ENCODE measurements around the gene PRR29.
"Not testable (repeated sequence)": the region's sequence is repeated elsewhere in the genome, so short reads cannot be mapped to it uniquely, and the experiment has no call there.

The PRR29 gene

DNA sequence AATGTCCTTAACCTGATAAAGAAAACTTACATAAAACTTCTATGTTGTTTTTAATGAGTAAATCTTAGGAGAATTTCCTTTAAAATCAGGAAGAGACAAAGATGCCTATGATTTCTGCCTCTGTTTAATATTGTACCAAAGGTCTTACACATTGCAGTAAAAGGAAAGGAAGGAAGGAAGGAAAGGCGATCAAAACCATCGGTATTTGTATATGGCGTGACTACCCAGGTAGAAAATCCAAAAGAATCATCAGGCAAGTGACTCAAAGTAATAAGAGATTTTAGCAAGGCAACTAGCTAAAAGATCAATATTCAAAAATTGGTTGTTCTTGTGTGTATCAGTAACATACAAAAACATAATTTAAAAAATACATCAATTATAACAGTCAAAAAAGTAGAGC lies 18.8 kb downstream of the PRR29 start:
- no peak for DNase-seq

DNA sequence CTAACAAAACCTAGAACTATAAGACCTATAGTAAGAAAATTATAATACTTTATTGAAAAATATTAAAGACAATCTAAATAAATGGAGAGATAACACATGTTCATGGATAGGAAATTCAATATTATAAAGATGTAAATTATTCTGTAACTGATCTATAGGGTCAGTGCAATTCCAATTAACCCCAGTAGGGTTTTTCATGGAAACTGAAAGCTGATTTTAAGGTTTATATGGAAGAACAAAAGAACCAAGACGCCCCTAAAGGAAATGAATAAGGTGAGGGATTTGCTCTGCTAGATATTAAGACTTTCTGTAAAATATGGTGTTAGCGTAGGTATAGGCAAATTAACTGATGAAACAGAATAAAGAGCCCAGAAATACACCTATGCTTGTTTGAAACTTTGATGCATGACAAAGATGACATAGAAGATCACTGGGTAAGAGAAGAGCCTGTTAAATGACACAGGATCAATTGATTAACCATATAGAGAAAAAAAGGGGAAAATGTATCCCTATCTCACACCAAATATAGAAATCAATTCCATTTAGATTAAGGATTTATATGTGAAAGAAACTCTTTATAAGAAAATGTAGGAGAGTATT lies 19.3 kb downstream of the PRR29 start:
- no peak for DNase-seq

DNA sequence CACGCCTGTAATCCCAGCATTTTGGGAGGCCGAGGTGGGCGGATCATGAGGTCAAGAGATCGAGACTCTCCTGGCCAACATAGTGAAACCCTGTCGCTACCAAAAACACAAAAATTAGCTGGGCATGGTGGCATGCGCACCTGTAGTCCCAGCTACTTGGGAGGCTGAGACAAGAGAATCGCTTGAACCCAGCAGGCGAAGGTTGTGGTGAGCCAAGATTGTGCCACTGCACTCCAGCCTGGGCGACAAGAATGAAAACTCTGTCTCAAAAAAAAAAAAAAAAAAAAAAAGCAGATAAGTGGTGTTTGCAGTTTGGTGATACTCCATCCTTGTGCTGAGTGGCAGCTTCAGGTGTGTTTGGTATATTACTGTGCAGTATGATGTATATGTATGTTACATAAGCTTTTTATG lies 21.4 kb downstream of the PRR29 start:
- DNase-seq: not testable (repeated sequence)

DNA sequence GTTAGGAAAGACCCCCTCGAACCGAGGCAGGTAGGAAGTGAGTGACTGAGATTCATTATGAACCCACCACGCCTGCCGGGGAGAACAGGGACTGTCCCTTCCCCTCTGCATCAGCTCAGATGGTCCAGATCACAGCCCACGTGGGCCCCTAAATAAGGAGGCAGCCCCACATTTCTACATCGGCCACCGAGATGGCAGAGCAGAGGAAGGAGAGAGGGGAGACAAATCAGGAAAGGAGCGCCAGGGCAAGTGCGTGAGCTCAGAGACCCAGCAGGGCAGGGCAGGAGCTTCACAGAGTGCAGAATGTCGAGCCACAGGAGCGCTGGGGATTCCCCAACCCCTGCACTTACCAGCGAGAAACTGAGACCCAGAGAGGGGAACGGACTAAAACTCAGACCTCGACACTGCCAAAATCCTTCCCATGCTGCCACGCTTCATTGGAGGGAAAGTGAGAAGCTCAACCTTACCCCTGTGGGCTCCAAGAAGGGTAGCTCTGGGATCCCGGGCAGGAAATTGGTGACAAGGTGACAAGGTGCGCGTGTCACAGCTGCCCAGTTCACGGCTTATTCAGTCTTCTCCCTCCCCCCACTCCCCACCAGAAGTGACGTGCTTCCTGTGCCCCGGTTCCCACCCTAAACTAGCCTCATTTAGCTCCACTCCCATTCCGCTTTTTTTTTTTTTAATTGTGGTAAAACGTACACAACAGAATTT lies 22.1 kb downstream of the PRR29 start, which contains the start of gene ICAM2:
Gene ICAM2 (minus strand): TSS at position 578 of the 711 bp plus-strand sequence. CDS start 13,942 bp downstream, outside the sequence.
- peak; percentile 89 for DNase-seq

DNA sequence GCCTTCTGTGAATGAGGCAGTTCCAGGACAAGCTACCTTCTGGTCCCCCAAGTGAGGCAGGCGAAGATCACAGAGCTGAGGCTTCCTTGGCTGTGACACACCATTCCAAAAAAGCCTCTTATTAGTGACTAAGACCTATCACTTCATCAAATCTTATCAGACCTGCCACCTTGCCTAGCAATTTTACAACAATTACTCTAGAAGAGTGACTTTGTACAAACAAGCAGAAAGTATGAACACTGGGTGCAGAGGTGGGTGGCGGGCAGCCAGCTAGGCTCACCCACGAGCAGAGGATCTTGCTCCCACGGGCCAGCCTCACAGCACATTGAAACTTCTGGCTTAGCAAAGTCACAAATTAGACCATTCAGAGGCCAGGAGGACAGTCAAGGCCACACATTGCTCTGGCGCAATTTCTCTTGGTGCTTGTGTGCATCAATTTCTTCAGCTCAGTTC lies 24.5 kb downstream of the PRR29 start:
- no peak for DNase-seq

DNA sequence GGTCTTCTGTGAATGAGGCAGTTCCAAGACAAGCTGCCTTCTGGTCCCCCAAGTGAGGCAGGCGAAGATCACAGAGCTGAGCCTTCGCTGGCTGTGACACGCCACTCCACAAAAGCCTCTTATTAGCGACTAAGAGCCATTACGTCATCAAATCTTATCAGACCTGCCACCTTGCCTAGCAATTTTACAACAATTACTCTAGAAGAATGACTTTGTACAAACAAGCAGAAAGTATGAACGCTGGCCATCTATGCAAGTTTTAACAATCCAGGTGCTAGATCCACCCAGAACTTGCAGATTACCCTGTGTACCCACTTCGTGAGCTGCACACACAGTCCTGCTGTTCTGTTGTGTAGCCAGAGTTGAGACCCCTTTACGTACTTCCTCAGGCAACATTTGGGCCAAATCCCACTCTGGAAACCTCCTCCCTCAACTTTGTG lies 26.1 kb downstream of the PRR29 start:
- DNase-seq: no peak

DNA sequence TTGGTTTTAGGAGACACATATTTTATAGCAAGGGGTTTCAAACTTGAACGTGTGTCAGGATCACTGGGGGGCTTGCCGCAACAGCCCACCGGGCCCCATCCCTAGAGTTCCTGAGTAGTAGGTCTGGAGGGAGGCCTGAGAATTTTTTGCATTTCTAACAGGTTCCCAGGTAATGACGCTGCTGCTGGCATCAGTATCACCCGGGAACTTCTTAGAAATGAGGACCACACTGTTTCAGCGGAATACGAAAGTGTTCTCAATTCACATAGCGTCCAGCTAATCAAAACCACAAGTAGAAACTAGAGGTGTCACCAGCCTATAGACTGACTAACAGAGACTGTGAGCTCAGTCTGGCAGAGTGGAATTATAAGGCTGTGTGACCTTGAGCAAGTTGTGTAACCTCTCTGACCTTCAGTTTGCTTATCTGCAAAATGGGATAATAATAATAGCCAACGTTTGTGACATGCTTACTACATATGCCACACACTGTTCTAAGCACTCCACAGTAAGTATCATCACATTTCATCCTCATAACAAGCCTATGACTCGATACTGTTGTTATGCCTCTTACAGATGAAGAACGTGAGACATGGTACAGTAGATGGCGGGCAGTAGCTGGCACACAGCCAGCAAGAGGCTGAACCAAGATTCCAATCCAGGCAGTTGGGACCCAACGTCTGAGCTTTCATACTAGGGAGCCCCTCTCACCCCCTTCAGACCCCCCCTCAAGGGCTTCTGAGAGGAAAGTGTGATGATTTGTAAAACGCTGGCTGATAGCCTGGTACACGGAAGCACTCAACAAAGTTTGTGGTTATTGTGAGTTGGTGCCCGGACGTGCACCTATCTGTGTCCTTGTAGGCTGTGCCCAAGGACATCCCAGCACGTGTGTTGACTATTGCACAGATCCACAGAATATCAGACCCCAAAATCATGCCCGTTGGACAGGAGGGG lies 26.9 kb downstream of the PRR29 start:
- peak; percentile 48 for DNase-seq

DNA sequence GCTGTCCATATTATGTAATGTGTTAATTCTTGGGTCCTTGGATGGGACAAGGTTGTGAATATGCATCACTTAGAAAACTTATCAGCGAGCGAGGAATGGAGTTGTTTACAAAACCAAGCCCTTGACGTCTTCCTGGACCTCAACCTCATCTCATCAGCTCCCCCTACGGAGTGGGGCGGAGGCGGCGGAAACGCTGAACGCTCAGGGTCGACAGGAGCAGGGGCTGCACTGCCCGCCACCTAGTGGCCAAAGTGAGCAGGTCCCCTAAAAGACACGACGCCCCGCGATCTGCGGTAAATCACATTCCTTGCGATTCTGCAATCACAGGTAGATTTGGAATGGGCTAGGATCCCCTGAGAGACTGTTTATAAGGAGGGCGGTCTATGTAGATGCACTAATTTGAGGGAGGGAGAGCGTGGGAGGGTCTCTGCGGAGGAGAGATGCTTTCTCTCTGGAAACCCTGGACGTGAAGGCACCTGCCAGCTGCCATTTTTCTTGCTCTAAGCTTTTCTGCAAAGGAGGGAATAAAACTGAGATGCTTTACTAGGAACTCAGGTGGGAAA lies 27.7 kb downstream of the PRR29 start:
- DNase-seq: peak; percentile 93

DNA sequence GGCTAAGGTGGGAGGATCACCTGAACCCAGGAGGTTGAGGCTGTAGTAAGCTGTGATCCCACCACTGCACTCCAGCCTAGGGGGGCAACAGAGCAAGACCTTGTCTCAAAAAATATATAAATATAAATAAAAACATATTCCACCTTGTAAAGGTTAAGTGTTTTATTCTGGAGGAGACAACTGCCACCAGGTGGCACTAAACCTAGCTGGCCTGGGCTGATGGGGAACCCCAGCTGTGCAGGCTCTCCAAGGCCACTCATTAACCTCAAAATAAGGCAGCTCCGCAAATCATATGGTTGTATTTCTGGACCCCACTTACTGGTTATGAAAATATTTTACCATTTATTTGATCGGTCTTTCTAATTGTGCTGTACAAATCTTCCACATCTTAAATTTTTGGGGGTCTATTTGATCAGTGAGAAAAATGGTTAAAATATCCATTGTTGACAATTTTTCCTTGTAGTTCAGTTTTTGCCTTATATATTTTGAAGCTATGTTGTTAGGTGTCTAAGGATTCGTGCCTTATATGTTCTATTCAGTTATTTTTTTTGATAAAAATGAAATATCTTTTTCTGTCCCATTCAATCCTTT lies 30.8 kb downstream of the PRR29 start:
- peak; percentile 74 for DNase-seq

DNA sequence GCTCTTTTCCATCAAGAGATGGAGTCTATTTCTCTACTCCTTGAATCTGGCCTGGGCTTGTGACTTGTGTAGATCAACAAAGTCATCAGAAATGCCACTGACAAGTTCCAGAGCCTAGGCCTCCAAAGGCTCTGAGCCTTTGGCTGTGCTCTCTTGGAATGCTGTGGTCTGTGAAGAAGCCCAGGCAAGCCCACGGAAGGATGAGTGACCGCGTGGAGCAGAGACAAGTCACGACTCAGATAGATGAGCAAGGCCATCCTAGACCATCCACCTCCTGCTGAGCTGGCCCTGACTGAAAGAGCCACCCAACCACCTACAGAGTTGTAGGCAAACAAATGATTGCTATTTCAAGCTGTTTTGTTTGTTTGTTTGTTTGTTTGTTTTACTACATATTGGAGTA lies 33.9 kb downstream of the PRR29 start:
- DNase-seq: no peak

DNA sequence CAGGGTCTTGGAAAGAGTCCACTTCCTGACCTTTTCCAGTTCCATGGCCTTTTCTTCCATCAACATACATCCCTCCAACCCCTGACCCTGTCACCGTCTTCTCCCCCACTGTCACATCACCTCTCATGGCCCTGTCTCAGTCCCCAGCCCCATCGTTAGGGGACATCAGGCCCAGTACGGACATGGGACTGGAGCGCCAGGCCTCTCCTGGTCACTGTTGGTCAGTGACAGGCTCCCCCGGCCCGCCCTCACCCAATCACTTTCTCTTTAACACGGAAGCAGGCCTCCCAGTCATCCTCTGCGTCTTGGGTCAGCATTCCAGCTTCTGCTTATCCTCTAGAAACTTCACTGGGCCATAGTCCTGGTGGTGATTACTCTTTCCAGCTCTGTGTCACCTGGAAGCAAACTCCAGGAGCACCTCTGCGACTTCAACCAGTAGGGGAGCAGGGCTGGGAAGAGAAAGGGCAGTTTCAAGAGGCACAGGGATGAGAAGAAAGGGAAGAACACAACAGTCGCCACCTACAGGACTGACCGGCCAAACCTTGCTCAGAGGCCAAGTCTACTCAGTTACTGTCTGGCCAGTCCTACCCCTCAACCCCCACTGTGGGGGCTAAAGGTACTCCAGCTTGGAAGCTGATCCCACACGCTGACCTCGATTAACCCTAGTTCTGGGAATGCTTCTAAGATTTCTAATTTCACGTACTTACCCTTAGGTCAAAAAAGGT lies 38.2 kb downstream of the PRR29 start:
- DNase-seq: no peak

DNA sequence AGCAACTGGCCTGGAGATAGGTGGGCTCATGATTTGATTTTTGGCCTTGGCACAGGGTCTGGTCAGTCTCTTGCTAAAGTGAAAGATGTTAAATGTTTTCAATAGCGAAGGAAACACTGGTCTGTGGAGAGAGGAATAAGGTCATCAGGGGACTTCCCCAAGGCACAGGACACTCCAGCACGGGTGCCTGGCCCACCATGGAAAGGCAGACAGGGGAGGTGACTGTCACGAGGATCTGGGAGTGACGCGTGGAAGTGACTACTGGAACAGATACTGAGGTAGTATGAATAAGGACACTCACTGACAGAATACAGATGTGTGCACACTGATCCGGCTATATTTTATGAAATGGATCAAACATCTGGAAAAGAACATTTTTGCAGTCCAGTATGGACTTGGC lies 39.0 kb downstream of the PRR29 start:
- DNase-seq: no peak

DNA sequence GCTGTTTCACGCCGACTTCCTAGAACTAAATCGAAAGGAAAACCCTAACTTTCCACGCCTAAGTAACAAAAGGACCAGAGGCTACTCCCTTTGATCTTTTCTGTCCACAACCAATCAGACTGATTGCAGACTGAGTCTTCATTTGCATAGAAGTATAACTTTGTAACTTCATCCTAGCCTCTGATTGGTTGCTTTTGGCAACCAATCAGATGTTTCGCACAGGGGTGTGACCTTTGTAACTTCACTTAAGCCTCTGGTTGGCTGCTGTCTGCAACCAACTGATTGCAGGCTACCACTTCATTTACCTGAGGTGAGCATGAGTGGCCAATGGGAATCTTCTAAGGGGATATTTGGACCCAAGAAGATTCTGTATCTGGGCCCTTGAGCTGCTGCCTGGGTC lies 39.7 kb downstream of the PRR29 start:
- DNase-seq: no peak

DNA sequence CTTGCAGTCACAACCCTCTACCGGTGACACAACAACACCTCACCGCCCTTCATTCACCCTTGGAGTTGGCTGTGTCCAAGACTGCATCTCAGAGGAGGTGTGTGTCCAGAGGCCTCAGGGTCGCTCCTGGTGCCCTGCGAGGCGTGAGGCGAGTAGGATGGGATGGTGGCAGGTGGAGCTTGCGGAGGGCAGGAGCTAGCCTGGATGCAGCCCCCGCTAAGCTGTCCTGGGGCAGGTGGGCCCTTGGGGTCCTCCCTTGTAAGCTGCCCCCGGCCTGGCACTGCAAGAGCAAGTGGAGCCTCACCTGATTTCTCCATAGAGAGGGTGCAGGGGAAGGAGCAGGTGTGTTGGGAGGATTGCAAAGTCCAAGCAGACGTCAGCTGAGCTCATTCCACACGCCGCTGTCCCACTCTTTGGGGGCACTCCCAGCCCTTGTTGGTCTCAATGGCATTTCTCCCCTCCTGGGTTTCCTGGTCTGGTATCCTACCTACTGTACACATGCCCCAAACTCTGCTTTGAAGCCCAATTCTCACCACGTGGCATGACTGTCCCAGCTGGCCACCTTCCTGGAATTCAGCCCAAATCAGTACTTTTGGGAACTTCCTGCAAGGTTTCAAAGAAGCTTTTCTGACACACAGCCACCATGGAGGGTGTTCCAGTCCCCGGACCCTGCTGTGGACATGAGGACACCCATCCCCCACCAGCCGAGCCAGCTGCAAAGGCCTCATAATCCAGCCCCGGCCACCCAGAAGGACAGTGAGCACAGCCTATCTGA lies 40.4 kb downstream of the PRR29 start:
- no peak for DNase-seq

DNA sequence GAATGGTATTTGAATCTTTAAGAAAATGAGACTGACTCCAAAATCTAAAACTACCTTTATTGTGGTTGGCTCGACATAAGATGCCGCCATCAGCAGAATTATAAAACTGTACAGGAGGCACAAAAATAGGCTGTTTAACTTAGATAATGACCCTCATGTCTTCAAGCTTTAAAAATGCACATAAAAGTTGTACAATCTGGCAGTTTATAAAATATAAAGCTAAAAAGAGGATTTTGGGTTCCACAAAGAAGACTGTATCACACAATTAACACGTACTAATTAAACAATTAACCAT lies 40.9 kb downstream of the PRR29 start:
- no peak for DNase-seq

DNA sequence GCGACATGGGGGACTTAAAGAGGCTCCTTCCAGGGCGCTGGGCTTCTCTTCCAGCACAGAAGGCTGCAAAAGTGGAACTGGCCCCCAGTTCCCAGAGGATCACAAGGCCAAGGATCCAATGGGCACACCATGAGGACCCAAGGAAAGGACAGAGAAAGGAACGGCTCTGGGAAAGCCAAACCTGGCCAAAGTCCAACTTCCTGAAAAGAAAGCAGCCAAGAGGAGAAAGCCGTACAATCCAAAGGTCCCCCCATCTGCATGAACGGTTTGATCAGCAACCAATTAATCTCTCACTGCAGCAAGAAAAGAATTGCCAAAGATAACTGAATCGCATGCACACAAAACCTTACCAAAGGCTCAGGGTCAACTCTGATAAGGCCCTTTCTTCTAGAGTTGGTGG lies 42.1 kb downstream of the PRR29 start:
- DNase-seq: no peak

DNA sequence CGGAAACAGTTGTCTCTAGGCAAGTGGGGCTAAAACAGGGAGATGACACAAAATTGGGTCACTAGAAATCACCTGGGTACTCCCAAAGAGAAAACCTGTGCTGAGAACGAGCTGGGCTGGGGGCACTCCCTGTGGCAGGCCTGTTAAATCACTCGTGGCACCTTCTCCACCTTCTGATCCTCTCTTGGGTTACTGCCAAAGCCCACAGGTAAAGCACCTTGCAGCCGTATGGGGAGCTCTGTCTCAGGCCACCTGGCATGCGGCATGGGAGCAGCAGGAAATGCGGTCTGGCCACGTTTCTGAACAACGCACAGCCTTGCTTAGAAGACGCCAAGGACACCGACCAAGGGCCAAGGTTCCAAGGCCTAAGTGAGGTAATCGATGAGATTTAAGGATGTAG lies 43.8 kb downstream of the PRR29 start:
- no peak for DNase-seq

DNA sequence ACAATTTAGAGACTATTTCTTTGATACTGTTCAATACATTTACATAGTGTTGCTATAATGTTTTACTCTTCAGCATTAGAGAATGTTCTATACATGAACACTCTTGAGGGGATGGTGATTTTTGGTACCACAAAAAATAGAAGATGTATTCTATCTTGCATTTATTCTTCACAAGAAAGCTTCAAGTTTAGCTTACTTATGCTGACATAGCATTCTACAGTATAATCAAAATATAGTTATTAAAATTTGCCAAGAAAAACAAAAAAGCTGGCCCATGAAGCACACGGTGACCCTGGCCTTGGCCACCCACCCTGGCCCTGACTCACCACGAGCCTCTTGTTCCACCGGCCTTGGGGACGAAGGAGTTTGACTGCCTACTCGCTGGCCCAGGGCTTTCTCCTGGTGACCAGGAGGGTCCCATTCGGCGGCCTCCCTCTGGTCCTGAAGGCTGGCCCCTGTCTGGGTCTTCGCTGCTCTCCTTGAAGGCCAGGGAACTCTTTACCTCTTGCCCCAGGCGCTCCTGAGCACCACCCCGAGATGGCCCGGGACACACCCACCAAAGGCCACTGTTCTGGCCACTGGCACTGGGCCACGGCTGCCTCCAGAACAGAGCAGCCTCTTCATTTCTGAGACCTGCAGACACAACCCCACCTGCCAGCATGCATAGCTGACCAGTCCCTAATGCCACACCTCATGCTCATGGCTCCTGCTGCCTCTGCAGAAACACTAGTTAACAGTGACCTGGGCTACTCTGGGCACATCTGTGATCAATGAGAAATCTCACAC lies 44.7 kb downstream of the PRR29 start:
- DNase-seq: no peak

DNA sequence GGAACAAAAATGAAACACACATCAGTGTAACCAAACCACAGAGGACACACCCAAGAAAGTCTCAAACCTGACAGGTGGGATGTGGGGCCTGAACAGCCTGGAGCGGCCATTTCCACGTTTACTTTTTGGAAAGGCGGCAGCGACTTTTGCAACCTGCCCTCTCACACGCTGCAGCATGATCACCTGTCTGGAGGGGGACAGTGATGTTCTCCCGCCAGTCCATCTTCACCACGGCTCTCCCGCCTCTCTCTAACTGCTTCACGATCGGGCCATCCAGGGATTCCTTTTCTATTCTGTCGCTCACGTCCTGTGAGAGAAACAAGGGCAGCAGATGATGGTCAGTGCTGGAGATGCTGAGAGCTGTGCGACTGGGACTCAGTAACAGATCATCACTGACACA lies 47.0 kb downstream of the PRR29 start:
- DNase-seq: no peak

DNA sequence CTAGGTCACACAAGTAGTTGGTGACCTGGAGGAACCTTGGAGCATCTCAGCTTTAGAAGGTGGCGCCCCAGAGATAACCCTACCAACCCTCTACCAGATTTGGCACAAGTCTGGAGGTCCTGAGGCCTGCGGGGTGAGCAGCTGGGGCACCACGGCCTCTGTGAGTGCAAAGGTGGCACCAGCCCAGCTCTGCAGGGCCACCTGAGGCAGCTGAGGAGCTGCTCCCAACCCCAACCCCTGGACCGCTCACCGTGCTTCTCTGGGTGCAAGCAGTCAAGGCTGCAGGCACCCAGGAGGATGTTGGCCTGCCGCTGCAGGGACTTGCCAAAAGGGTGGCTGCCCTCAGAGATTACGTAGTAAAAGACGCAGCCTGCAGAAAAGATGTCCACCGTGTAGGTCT lies 50.7 kb downstream of the PRR29 start:
- DNase-seq: no peak

DNA sequence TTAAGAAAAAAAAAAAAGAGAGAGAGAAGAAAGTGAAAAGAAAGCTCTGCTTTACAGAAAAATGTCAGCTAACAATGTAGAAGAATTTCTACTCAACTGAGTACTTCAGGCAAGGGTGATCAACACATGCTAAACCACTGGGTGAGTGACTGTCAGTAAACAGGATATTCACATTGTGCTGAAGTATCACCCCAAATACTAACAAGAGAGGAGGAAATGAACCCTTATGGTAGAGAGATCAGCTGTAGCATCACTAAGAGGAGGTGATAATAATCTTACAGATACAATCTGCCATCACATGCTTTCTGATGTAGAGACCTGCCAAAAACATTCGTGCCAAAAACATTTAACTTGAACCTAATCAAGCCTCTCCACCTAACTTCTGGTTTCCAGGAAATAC lies 53.0 kb downstream of the PRR29 start:
- DNase-seq: no peak

Data from activated gamma-delta T cell treated with Interleukin-2 at 50 U/mL for 16 hours (primary cell).